EH (cell line): Measurements from ENCODE around the gene IGFLR1.

Experiments
- DNase-seq: peaks from one replicate; pipeline ENCODE4 v3.0.0-alpha.2; 2015; ENCODE audit warnings: low read depth

Gene IGFLR1, protein sequence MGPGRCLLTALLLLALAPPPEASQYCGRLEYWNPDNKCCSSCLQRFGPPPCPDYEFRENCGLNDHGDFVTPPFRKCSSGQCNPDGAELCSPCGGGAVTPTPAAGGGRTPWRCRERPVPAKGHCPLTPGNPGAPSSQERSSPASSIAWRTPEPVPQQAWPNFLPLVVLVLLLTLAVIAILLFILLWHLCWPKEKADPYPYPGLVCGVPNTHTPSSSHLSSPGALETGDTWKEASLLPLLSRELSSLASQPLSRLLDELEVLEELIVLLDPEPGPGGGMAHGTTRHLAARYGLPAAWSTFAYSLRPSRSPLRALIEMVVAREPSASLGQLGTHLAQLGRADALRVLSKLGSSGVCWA

DNA sequence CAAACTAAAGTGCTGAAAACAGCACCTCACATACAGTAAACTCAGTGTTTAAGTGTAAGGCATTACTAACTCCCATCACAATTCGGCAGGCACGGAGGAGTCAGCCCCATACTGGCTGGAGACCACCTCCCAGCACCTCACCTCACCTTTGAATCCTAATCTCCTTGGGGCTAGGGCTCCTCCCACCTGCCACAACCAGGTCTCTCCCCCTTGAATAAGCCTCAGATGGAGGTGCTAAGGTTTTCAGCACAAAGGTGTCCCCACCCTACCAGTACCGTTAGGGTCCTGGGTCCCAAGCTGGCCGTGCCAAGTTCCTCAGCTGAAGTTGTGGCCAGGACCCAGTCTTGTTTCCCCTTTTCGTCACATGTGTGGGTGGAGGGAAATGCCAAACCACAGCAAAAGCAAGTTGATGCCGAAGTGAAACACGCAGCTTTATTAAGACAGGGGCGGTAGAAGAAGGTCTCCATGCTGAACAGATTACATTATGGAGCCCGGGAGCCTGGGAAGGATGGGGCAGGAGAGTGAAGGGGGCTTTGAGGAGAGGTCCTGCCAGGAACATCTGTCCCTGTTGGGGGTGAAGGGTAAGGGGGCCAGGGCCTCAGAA is at the start of gene IGFLR1:
Gene IGFLR1 (minus strand): TSS at position 332 of the 604 bp plus-strand sequence. CDS start 1,272 bp downstream, outside the sequence.
- no peak for DNase-seq

DNA sequence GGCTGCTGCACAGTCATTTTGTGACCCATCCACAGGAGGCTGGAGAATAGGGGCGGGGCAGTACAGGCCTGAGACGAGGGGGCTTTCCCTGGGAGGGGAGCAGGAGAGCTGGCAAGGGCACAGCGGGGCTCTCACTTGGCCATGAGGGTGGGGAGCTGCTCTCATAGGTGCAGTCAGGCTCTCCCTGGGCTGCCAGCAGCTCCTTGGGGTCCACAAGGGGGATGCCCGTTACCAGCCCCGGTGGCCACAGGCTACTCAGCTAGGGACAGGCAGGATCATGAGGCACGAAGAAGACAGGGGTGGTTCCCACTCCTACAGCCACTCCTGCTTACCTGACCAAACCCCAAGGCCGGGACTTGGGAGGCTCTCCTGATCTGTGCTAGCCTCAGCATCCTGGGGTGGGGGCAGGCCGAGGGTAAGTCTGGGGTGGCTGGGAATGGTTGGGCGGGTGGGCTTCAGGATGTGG is 49.6 kb upstream of the IGFLR1 start:
- no peak for DNase-seq

DNA sequence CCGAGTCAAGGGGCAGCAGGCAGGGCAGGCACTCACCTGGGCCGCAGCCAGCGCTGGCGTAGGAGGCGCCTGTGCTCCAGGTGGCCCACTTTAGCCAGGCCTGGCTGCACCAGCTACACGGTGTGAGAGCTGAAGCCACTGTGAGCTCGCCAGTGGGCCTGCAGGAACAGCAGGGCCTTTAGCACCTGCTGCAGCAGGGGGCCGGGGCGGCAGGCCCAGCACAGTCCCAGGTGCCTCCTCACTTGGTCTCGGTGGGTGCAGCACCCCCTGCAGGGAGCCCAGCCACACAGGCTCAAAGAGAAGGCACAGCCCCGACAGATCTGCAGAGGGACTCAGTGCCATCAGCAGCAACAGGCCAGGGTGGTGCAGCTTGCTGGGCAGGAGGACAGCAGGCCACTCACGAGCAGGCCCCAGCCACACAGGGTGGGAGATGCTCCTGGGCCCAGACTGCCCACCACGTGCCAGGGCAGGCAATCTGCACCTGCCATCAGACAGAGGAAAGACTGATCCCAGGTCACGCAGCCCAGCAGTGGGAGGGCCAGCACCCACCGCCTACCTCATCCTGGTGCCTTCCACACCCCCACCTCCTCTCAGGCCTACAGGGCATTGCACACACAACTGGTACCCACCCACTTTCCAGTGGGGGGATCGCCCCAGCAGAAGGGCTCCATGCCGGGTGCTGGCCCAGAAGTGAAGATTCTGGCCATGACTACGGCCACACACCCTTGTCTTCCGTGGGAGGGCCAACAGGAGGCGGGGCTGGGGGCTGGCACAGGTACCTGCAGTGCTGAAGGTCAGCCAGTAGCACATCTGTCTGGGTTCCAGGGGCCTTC is 48.9 kb upstream of the IGFLR1 start:
- DNase-seq = no peak

DNA sequence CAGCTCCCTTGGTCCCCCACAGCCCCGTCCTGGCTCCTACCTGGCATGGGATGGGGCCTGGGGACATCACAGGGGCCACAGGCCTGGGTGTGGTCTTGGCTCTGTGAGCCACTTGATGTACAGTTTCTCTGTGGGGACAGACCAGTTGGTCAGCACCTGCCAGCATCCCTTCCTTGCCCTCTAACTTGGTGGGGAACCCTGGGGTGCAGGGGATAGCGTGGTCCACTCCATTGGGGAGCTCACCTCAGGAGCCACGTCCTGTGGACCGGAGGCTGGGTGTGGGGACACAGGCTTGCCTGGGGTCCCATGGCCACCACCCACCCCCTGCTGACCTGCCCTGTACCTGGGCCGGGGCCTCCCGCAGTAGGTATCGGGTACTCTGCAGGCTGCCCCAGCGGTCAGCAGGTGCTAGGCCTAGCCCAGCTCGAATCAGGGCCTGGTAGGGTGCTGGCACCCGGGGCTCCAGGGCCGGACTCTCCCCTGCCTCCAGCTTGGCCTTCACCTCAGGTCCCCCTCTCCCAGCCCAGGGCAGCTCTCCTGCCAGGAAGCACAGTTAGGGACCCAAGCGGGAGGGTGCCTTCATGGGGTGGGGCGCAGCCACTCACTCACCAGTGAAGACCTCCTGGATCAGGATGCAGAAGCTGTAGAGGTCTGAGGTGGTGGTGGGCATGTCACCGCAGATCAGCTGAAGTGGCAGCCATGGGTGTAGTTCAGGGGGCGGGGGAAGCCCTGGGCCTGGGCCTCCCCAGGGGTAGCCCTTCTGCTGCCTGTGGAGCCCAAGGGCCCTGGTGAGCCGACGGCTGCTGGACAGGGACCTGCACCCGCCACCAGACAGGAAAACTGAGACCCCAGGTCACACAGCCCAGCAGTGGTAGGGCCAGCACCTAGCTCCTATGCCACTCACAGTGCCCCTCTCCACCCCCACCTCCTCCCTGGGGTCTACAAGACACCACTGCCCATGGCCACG is 48.0 kb upstream of the IGFLR1 start:
- DNase-seq = no peak

DNA sequence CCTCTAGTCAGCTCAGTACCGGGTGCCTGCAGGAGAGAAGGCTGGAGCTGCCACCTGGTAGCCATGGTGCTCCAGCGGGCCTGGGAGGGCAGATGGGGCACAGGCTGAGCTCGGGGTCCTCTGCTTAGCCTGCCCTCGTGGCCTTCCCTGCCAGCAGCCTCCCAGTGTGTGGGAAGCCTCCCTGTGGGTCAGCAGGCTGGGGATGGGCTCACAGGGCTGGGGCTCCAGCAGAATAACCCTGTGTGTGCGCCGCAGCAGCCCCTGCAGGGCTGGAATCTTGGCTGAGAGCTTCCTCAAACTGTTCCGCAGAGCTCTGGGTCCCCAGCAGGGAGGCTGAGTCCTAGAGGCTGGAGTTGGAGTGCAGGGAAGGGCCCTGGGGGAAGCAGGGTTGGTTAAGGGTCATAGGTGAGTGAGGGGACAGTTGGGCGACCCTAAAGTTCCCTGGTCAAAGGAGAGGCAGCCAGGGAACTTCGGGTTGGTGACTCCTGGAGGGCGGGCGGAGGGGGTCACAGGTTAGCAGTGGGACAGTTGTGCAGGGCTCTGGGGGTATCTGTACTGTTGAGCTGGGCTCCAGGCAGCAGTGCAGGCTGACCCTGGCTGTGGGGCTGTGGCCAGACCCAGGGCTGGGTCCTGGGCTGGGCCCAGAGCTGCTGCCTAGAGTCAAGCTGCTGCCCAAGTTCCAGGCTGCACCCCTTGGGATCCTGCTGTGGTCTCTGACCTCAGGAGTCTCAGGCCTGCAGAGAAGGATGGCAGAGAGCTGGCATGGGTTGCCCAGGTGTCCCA is 47.1 kb upstream of the IGFLR1 start:
- no peak for DNase-seq

DNA sequence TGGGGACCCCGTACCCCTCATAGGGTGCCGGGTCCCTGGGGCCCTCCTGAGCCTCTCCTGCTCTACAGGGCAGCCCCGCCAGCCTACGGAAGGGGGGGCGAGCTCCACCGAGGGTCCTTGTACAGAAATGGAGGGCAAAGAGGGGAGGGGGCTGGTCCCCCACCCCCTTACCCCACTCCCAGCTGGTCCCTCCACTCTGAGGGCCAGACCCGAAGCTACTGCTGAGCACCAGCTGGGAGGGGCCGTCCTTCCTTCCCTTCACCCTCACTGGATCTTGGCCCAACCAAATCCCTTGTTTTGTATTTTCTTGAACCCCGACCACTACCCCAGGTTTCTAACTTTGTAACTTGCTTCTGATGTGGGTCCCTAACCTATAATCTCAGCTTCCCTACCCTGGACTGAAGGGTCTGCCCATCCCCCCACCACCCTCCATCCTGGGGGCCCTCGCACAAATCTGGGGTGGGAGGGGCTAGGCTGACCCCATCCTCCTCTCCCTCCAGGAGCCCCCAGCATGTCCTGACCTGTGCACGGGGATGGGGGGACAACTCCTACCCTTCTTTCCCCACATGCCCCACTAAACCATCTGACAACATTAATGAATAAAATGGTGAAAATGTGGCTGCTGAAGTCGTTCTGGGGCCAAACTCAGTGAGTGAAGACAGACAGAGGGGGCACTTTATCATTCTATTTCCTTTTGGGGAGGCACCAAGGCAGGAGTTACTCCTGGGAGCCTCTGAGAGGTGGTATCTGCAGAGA is 46.1 kb upstream of the IGFLR1 start:
- DNase-seq = no peak

DNA sequence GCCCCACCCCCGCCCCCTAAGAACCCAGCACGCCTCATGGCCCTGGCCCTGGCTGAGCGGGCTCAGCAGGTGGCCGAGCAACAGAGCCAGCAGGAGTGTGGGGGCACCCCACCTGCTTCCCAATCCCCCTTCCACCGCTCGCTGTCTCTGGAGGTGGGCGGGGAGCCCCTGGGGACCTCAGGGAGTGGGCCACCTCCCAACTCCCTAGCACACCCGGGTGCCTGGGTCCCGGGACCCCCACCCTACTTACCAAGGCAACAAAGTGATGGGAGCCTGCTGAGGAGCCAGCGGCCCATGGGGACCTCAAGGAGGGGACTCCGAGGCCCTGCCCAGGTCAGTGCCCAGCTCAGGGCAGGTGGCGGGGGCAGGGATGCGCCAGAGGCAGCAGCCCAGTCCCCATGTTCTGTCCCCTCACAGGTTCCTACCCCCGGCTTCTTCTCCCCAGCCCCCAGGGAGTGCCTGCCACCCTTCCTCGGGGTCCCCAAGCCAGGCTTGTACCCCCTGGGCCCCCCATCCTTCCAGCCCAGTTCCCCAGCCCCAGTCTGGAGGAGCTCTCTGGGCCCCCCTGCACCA is 45.1 kb upstream of the IGFLR1 start:
- no peak for DNase-seq

DNA sequence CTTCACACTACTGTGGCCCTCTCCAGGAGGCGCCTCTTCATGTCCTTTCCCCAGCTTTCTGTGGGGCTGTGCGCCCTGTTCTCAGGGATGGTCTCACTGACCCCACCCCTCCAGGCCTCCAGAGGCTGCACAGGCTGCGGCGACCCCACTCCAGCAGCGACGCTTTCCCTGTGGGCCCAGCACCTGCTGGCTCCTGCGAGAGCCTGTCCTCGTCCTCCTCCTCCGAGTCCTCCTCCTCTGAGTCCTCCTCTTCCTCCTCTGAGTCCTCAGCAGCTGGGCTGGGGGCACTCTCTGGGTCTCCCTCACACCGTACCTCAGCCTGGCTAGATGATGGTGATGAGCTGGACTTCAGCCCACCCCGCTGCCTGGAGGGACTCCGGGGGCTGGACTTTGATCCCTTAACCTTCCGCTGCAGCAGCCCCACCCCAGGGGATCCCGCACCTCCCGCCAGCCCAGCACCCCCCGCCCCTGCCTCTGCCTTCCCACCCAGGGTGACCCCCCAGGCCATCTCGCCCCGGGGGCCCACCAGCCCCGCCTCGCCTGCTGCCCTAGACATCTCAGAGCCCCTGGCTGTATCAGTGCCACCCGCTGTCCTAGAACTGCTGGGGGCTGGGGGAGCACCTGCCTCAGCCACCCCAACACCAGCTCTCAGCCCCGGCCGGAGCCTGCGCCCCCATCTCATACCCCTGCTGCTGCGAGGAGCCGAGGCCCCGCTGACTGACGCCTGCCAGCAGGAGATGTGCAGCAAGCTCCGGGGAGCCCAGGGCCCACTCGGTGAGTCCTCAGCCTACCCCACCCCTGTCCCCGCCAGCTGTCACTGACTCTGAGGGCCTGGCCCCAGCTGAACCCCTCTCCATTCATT is 44.3 kb upstream of the IGFLR1 start:
- DNase-seq = no peak

DNA sequence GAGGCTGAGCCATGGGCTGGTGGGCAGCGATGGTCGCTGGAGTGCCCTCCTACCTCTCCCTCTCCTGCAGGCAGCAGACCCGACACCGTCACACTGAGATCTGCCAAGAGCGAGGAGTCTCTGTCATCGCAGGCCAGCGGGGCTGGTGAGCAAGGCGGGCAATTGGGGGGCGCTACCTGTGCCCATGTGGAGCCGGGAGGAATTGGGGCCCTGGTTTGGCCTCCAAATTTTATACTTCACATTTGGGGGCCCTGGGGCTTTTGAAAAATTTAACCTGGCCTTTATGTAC is 43.0 kb upstream of the IGFLR1 start:
- DNase-seq = no peak

DNA sequence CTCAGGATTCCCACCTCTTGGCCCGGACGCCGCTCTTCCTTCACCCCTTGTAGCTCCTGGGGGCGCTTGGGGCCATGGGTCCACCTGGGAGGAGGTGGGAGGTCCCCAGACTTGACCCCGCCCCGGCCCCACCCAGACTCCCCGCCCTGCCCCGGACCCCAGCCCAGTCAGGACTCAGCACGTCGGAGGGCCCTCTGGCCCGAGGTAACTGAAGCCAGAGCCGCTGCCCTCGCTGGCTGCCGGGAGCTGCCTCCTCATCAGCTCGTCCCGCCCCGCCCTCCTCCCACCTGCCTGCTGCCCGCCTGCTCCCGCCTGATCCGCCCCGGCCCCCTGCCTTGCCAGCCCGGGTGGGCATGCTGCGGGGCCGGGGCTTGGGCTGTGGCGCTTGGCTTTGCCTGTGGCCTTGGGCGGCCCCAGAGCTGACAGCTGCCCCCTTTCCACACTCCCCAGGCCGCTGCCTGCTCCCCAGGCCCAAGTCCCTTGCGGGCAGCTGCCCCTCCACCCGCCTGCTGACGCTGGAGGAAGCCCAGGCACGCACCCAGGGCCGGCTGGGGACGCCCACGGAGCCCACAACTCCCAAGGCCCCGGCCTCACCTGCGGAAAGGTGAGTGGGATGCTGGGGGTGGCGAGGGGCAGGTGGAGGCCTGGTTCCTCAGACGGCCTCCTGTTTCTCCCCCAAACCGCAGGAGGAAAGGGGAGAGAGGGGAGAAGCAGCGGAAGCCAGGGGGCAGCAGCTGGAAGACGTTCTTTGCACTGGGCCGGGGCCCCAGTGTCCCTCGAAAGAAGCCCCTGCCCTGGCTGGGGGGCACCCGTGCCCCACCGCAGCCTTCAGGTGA is 42.5 kb upstream of the IGFLR1 start:
- DNase-seq = no peak

DNA sequence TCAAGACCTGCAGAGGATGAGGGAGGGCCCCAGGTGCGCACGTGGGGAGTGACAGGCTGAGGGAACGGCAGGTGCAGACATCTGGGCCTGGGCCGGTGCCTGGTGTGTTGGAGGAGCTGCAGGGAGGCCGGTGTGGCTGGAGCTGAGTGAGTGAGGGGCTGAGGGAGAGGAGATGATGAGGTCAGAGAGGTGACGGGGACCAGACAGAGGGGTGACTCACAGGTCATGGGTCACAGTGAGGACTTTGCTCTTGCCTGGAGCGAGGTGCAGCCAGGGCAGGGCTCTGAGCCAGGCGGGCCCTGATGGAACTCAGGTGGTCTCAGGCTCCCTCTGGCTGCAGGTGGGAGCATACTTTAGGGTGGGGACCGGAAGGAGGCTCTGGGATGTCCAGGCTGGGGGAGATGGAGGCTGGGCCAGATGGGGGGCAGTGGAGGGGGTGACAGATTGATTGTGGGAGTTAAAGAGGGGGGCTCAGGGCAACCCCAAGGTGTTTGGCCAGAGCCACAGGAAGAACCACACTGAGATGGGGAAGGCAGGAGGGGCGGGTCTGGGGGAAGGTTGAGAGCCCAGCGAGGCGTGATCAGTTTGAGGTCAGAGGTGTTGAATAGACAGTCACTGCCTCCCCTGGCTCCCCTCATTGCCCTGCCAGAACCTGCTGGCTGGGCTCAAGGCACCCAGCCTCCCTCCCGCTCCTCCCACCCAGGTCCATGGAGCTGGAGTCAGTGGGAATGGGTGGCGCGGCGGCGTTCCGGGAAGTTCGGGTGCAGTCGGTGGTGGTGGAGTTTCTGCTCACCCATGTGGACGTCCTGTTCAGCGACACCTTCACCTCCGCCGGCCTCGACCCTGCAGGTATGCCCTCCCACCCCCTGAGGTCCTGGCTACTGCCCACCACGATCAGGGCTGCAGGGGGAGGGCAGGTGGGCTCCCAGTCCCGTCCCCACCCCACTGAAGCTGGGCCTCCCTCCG is 41.5 kb upstream of the IGFLR1 start:
- DNase-seq = no peak

DNA sequence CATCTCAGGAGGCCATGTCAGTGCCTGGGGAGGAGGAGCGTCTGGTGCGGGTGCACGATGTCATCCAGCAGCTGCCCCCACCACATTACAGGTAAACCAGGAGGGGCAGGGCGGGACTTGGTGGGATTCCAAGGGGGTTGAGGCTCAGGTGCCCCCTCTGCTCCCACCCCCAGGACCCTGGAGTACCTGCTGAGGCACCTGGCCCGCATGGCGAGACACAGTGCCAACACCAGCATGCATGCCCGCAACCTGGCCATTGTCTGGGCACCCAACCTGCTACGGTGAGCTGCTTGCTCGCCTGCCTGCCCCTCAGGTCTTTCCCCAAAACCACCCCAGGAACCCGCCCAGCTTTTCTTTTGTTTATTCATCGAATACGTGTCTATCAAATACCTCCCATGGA is 40.3 kb upstream of the IGFLR1 start:
- DNase-seq = no peak

DNA sequence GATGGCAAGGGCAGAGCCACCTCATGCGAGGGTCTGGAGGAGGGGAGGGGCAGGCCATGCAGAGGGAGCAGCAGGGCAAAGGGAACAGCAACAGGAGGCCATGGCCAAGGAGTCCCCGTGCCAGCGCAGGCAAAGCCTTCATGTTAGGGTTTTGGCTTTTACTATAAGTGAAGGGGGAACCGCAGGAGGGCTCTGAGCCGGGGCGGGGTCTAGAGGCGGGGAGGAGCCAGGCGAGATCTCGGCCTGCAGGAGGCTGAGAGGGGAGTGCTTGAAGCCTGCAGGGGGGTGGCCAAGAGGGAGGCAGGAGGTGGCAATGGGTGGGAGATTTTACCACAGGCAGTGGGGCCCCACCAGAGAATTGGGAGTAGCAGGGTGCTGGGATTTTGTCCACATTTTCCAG is 39.4 kb upstream of the IGFLR1 start:
- DNase-seq = no peak

DNA sequence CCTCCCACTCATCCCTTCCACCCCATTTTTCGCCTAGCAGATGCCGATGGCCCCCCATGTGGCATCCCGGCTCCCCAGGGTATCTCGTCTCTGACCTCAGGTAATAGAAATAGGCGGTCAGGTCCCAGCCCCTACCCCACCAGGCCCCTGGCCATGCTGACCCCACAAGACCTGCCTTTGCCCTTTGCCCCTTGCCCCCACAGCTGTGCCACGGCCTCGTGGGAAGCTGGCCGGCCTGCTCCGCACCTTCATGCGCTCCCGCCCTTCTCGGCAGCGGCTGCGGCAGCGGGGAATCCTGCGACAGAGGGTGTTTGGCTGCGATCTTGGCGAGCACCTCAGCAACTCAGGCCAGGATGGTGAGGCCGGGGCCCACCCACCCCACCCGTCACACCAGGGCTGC is 38.5 kb upstream of the IGFLR1 start:
- no peak for DNase-seq

DNA sequence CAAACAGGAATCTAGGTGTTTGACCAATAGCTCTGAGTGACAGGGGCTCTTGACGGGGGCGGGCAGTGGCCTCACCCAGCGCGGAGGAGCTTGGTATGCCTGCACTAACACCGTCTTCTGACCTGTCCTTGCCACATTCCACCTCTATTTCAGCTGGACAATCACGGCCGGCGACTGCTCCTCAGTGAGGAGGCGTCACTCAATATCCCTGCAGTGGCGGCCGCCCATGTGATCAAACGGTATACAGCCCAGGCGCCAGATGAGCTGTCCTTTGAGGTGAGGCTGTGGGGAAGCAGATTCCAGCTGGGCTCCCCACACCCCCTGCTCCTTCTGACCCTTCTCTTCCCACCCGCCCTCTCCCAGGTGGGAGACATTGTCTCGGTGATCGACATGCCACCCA is 37.8 kb upstream of the IGFLR1 start:
- no peak for DNase-seq

DNA sequence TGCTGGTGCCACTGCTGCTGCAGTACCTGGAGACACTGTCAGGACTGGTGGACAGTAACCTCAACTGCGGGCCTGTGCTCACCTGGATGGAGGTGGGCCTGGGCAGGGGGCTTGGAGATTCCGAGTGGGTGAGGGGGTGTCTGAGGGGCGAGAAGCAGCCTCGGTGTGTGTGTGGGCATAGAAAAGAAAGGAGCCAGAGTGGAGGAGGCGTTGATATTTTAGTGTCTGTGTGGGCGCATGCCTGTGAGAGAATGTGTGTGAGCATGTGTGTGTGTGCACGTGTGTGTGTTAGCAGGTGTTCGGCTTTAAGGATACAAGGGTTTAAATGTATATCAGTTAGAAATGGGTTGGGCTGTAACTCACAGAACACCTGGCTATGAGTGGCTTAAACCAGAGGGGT is 36.8 kb upstream of the IGFLR1 start:
- no peak for DNase-seq

DNA sequence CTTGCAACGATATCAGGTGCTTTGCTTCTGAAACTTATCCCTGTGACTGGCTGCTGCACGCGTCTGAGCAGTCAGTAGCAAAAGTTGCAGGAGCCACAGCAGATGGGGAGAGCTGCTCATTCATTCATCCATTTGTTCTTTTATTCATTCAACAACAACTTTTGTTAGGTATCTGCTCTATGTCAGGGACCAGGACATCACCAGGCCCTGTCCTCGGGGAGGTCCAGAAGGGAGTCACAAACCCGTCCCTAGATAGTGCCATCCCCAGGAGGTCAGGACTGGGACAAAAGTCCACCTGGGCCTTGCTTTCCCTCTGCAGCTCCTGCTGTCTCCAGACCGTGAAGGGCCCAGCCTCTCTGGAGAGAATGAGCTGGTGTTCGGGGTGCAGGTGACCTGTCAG is 35.7 kb upstream of the IGFLR1 start:
- no peak for DNase-seq
